CD4-positive, alpha-beta T cell (primary cell): ENCODE data around the gene SPINT2. TPM values are rescaled to one million over a fixed set of nuclear protein-coding genes. Genes with fewer than 3 reads are reported as not detected.

Experiments used
- ATAC-seq: fragments of 200-7000 bp; cut with Tn5 transposase; one replicate; pipeline ENCODE4 v1.10.0; 2022; ENCODE audit warnings: mild to moderate bottlenecking; ENCODE audit not compliant: poor library complexity
- CTCF ChIA-PET: fragments of 350-600 bp; sonication (Branson Sonifier 250); formaldehyde crosslinking; loops from one replicate; lab custom pipeline; 2021; ENCODE audit warnings: antibody characterized with exemption, inconsistent platforms; lab: Charles Lee
- POLR2A ChIA-PET: fragments of 350-600 bp; sonication (Branson Sonifier 250); formaldehyde crosslinking; loops from one replicate; lab custom pipeline; 2021; ENCODE audit warnings: antibody characterized with exemption, inconsistent platforms; lab: Charles Lee
- DNase-seq, 14 experiments: peaks; one replicate each; pipeline ENCODE4 v3.0.0-alpha.2; 2013 to 2020; ENCODE audit warnings: mixed read lengths in 2 of 14
- H3K27ac ChIP-seq, 2 donors: one replicate each; pipeline versions ENCODE4 v1.5.1 to v1.7.0; 2013; ENCODE audit warnings: low read length in 2 of 2, low read depth in 1 of 2, mild to moderate bottlenecking in 1 of 2
- H3K27me3 ChIP-seq, 2 experiments: 1 replicate in 1 of 2; 2 replicates in 1 of 2; pipeline versions ENCODE4 v1.6.1 to v1.7.0; 2013; ENCODE audit warnings: low read length in 2 of 2, control low read depth in 1 of 2, mild to moderate bottlenecking in 1 of 2, moderate library complexity in 1 of 2; ENCODE audit not compliant: insufficient read depth in 2 of 2, control insufficient read depth in 1 of 2
- H3K36me3 ChIP-seq: one replicate; pipeline ENCODE4 v1.6.1; 2013; ENCODE audit warnings: low read length, control low read depth; ENCODE audit not compliant: insufficient read depth
- H3K4me1 ChIP-seq: one replicate; pipeline ENCODE4 v1.6.1; 2013; ENCODE audit warnings: low read length, control low read depth; ENCODE audit not compliant: insufficient read depth
- H3K4me3 ChIP-seq: one replicate; pipeline ENCODE4 v1.5.1; 2013; ENCODE audit warnings: mild to moderate bottlenecking, low read length, moderate library complexity
- H3K9me3 ChIP-seq, 2 experiments: 1 replicate in 1 of 2; 2 replicates in 1 of 2; pipeline versions ENCODE4 v1.6.1 to v1.7.0; 2013; ENCODE audit warnings: low read length in 2 of 2, mild to moderate bottlenecking in 2 of 2, control low read depth in 1 of 2, moderate library complexity in 1 of 2; ENCODE audit not compliant: control insufficient read depth in 1 of 2, insufficient read depth in 1 of 2
- H3K27ac Mint-ChIP-seq: one replicate; pipeline ENCODE4 v1.8.0; 2020; ENCODE audit warnings: mixed read lengths
- H3K27me3 Mint-ChIP-seq: one replicate; pipeline ENCODE4 v1.8.0; 2021; ENCODE audit warnings: mixed read lengths
- H3K36me3 Mint-ChIP-seq: one replicate; pipeline ENCODE4 v1.8.0; 2021; ENCODE audit warnings: low read depth, mixed read lengths
- H3K4me1 Mint-ChIP-seq: one replicate; pipeline ENCODE4 v1.8.0; 2021; ENCODE audit warnings: low read depth, mixed read lengths
- H3K4me3 Mint-ChIP-seq: one replicate; pipeline ENCODE4 v1.8.0; 2020; ENCODE audit warnings: mild to moderate bottlenecking, mixed read lengths
- H3K9me3 Mint-ChIP-seq: one replicate; pipeline ENCODE4 v1.8.0; 2020; ENCODE audit warnings: mixed read lengths
- intact Hi-C, 2 experiments: fragments of 100-400 bp; cut with DNase I in 1 of 2; cut with micrococcal nuclease in 1 of 2; formaldehyde crosslinking; loops; one replicate each; pipeline versions ENCODE4 v1.15.1 to v1.9.0; 2023 to 2025; cut with DNase I, micrococcal nuclease
- total RNA-seq, 174 experiments: library from RNA in 2 of 174; stranded (reverse) in 2 of 174; gene quantifications; one replicate each; pipeline ENCODE4 v1.2.3 and lab custom pipeline; 2021 to 2026
- TF ChIP-seq, protein P1 (sequence below): fragments of 200-600 bp; IDR thresholded peaks from one replicate; pipeline ENCODE4 v1.8.0; 2022; ENCODE audit warnings: antibody characterized with exemption, mild to moderate bottlenecking

SPINT2 gene
- total RNA-seq, 2 experiments from 2014 or later: 25.4 to 26.5 TPM

DNA sequence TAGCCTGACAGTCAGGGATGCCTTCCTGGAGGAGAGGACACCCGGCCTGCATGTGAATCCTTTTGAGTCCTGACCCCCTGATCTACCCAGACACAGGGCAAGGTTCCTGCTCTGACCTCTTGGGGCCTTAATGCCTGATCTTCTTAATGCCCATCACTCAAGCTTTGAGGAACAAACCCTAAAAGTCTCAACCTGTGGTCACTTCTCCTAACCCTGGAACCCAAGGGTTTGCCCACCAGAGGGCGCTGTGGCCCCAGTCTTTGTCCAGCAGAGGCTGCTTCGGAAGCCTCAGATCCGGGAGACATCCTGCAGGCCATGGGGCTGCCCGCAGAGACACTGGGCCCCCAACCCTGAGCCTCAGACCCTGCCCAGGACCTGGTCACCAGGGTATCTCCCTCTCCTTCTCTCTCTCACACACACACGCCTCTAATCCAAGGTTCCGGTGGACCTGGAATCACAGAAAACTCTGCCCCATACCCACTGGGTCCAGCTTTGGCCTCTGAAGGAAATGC is 30.6 kb upstream of the SPINT2 start:
- Mint-ChIP-seq H3K36me3 (no peaks in the 10 kb centered on the region), H3K4me3 (no peak overlapping the region), H3K4me1 (peaks cover 4% of the 10 kb centered on the region), H3K27ac (no peak overlapping the region), H3K9me3 (no peaks in the 10 kb centered on the region), H3K27me3 (peaks cover 47% of the 10 kb centered on the region)
- ATAC-seq: peak; percentile 44
- Histone ChIP-seq H3K9me3 (peaks cover 0 to 5% of the 10 kb centered on the region in 2 experiments), H3K36me3 (no peaks in the 10 kb centered on the region), H3K4me1 (peaks cover 14% of the 10 kb centered on the region), H3K27me3 (peaks cover 16 to 26% of the 10 kb centered on the region in 2 experiments), H3K4me3 (no peak overlapping the region), H3K27ac (no peak overlapping the region)
- TF ChIP-seq, protein P1, sequence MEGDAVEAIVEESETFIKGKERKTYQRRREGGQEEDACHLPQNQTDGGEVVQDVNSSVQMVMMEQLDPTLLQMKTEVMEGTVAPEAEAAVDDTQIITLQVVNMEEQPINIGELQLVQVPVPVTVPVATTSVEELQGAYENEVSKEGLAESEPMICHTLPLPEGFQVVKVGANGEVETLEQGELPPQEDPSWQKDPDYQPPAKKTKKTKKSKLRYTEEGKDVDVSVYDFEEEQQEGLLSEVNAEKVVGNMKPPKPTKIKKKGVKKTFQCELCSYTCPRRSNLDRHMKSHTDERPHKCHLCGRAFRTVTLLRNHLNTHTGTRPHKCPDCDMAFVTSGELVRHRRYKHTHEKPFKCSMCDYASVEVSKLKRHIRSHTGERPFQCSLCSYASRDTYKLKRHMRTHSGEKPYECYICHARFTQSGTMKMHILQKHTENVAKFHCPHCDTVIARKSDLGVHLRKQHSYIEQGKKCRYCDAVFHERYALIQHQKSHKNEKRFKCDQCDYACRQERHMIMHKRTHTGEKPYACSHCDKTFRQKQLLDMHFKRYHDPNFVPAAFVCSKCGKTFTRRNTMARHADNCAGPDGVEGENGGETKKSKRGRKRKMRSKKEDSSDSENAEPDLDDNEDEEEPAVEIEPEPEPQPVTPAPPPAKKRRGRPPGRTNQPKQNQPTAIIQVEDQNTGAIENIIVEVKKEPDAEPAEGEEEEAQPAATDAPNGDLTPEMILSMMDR: peak; percentile 63
- CTCF ChIA-PET: interaction anchor here (1.9 kb wide), 1 partner anchor 332 kb away, joined by 6 read pairs; no protein-coding TSS in a partner anchor
- POLR2A ChIA-PET: no interaction called here
- peak; percentile 59 to 83 (median 68) for DNase-seq
- intact Hi-C loops: no loop called here

DNA sequence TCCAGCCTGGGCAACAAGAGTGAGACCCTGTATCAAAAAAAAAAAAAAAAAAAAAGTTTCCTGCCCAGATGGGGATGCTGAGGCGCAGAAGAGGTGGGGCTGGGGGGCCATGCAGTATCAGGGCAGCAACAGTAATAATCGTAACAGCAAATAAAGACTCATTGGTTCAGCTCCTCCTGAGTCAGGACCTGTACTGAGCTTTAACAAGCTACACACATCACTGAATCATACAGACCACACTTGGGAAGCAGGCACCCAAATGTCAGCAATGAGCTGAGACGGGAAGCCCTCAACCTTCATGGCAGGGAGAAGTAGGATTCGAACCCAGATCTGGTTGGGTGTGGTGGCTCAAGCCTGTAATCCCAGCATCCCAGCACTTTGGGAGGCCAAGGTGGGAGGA is 29.8 kb upstream of the SPINT2 start:
- Histone ChIP-seq H3K36me3 (no peaks in the 10 kb centered on the region), H3K4me1 (peaks cover 8% of the 10 kb centered on the region), H3K9me3 (no peaks in the 10 kb centered on the region), H3K27ac (no peak overlapping the region), H3K4me3 (no peak overlapping the region), H3K27me3 (peaks cover 11 to 22% of the 10 kb centered on the region in 2 experiments)
- no peak overlapping the region for H3K4me3 Mint-ChIP-seq
- DNase-seq (no peak), ATAC-seq (no peak)
- ChIA-PET POLR2A (interaction anchor here (1.0 kb wide), 1 partner anchor 399 kb away, joined by 4 read pairs; no protein-coding TSS in a partner anchor), CTCF (interaction anchor here (0.6 to 1.9 kb wide), 4 partner anchors 140 to 401 kb away, joined by 3 to 6 read pairs (median 4); partner anchors contain the start of gene PSMD8)
- TF ChIP-seq, protein P1: no peak
- H3K27ac Mint-ChIP-seq: no peak overlapping the region
- H3K9me3 Mint-ChIP-seq: no peaks in the 10 kb centered on the region
- H3K27me3 Mint-ChIP-seq: peaks cover 44% of the 10 kb centered on the region
- H3K36me3 Mint-ChIP-seq: no peaks in the 10 kb centered on the region
- peaks cover 4% of the 10 kb centered on the region for H3K4me1 Mint-ChIP-seq
- intact Hi-C loops: no loop called here

DNA sequence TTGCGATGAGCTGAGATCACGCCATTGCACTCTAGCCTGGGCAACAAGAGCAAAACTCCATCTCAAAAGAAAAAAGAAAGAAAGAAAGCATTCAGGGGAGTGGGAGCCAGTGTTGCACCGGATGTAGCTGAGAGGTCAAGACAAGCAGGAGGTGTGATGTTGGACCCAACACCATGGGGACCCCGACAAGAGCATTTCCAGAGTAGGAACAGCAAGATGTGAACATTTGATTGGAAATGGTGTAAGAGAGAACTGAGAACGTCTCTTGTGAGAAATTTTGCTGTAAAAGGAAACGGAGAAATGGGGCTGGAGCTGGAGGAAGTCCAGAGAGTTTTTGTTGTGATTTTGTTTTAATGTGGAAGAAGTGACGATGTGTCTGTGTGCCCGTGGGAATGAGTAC is 24.6 kb upstream of the SPINT2 start:
- CTCF ChIA-PET: no interaction called here
- H3K27ac ChIP-seq: no peak overlapping the region

More for the DNA sequence above, 24.6 kb upstream of the SPINT2 start:
- Histone ChIP-seq H3K9me3 (no peaks in the 10 kb centered on the region), H3K27me3 (peaks cover 0 to 4% of the 10 kb centered on the region in 2 experiments), H3K36me3 (no peaks in the 10 kb centered on the region), H3K4me3 (no peak overlapping the region), H3K4me1 (peaks cover 7% of the 10 kb centered on the region)
- Mint-ChIP-seq H3K9me3 (no peaks in the 10 kb centered on the region), H3K27me3 (peaks cover 6% of the 10 kb centered on the region), H3K36me3 (no peaks in the 10 kb centered on the region), H3K27ac (no peak overlapping the region), H3K4me3 (no peak overlapping the region), H3K4me1 (peaks cover 4% of the 10 kb centered on the region)
- TF ChIP-seq, protein P1: no peak
- intact Hi-C loops: loop anchor here (5.0 kb wide), 1 partner anchor 338 kb away; no protein-coding TSS in a partner anchor
- DNase-seq (no peak), ATAC-seq (no peak)
- POLR2A ChIA-PET: no interaction called here
